NCI-H2227 treated with DMSO at 0.1 percent for 48 hours (cell line): ENCODE measurements around the gene GUCY2D.

Experiments used
- DNase-seq: peaks from one replicate; lab custom pipeline; 2025; lab: John Stamatoyannopoulos, UW

Gene GUCY2D

DNA sequence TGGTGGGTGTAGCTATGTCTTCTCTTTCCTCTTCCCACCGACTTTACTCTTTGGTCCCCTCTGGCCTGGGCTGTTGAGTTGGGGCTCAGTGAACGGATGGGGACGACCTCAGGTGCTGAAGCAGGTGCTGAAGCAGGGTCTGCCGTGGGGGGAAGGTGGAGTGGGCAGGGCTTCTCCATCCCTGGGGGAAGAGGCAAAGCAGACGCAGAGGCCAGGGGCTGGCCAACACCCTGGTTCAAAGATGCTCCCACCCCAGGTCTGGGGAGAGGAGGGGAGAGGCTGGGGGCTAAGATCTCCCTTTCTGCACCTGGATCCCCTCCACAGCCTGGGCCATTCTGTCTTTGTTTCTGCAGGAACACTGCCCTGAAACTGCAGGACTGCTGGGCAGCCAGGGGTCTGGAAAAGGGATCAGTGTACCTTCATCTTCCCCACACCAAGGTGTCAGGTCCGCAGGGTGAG lies 62.2 kb downstream of the GUCY2D start:
- no peak for DNase-seq

DNA sequence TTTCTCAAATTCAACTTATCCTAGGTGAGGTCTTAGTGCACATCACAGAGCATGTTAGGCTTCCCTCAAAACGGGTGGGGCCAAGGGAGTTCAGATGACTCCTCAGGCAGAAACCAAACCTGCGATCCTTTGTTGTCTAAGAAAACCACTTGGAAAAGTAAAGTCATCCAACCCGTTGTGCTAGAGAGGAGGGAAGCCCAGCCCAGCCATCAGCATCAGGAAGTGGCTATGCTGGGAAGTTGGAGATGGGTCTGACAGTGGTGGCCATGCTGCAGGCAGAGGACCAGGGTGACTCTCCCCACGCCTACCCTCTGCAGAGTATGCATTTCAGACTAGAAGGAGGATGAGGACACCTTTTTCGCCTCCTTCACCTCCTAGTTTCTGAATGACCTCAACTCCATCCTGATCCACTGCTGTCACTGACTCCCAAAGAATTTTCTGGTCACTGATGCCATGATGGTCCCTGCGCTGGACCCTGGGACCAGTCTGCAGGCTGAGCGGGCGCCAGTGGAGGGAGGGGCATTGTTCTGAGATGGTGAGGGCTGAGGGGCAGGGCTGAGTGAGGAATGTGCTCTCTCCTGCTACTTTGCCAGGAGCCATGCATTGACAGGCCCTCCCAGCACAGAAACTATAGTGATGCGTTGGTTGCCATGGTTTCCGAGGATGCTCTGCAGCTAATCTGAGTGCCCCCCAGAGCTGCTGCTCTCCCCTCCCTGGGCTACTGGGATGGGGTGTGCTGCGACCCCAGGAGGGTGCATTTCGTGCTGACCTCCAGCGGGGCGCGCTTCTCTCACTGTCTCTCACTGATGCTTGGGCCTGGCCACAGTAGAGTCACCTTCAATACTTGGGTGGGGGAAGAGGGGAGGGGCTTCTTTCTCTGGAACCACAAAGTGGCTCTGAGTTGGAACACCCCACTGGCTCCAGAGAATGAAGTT lies 64.7 kb downstream of the GUCY2D start:
- DNase-seq, result no peak

DNA sequence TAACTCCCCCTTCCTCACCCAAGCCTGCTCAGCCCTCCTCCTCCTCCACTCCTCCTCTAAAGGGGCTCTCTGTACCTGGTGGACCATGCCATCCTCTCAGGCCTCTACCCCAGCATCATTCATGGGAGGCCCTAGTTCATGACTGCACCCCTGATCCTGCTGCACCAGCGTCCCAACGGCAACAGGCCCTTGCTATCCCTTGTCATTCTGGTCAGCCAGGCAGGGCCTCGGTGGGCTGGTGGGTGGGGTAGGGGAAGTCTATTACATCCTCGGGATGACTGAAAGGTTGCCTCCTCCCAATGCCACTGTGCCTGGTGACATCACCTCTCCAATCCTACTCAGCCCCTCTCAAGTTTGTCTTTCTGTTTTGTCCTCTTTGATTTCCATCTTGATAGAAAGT lies 65.4 kb downstream of the GUCY2D start:
- DNase-seq, result no peak

DNA sequence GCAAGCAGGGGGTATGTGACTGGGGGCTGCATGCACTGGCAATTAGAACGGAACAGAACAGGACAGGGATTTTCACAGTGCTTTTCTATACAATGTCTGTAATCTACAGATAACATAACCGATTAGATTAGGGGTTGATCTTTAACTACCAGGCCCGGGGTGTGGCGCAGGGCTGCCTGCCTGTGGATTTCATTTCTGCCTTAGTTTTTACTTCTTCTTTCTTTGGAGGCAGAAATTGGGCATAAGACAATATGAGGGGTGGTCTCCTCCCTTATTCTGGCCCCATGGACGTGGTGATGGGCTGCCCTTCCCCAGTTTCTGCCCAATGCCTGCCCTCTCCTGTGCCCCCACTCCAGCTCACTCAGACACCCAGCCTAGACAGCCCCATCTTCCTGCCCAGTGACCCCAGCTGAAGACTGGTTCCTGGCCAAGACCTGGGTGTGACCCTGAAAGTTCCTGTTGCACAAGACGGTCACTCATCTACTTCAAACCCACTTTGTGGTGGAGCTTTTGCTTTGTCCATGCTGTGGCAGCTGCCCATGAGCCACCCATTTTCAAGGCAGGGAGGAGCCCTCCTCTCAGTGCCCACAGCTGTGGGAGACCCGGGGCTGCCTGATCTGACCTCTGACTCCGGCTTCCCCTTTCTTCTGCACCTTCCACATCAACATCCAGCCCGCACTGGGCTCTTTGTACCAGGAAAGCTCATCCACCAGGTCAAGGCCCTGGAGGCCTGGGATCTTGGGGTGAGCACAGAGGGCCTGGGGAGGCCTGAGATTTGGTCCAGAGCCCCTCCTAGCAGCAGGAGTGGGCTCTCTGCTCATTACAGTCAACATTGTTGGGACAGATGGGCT lies 66.5 kb downstream of the GUCY2D start:
- no peak for DNase-seq

DNA sequence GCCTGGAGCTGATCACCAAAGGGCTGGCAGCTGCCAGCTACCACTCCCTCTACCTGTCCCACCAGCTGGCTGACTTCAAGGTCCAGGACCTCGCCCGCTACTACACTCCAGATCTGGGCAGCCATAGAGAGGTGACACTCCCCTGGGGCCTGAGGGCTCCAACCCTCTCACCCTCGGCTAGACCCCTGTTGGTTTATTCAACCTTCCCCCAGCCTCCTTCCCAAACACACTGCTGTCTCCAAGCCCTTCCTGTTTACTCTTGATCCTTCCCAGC lies 67.1 kb downstream of the GUCY2D start:
- DNase-seq, result no peak
